ES-I3 (cell line): ENCODE results near the gene EPHB2.

Experiments
- H3K36me3 ChIP-seq: 2 replicates; pipeline ENCODE4 v1.6.1; 2013; ENCODE audit warnings: mild to moderate bottlenecking, low read length, control low read depth, moderate library complexity; ENCODE audit not compliant: insufficient read depth
- H3K4me1 ChIP-seq: 2 replicates; pipeline ENCODE4 v1.6.1; 2013; ENCODE audit warnings: mild to moderate bottlenecking, control low read depth, low read length; ENCODE audit not compliant: insufficient read depth
- H3K9ac ChIP-seq: 2 replicates; pipeline ENCODE4 v1.6.1; 2013; ENCODE audit warnings: low read depth, mild to moderate bottlenecking, low read length, moderate library complexity
- H3K9me3 ChIP-seq: 2 replicates; pipeline ENCODE4 v1.6.1; 2013; ENCODE audit warnings: mild to moderate bottlenecking, low read length, moderate library complexity; ENCODE audit not compliant: control insufficient read depth, insufficient read depth

The EPHB2 gene

GRCh38 chr1:22722901-22723550 lies 12.4 kb downstream of the EPHB2 start:
- Histone ChIP-seq H3K9me3 (no peaks in the 10 kb centered on the region), H3K9ac (no peak overlapping the region), H3K4me1 (no peaks in the 10 kb centered on the region), H3K36me3 (no peaks in the 10 kb centered on the region)

GRCh38 chr1:22727873-22728272 lies 17.2 kb downstream of the EPHB2 start:
- Histone ChIP-seq H3K9ac (no peak overlapping the region), H3K36me3 (no peaks in the 10 kb centered on the region), H3K4me1 (peaks cover 8% of the 10 kb centered on the region), H3K9me3 (no peaks in the 10 kb centered on the region)

GRCh38 chr1:22728751-22729399 lies 18.2 kb downstream of the EPHB2 start:
- H3K36me3 ChIP-seq, result no peaks in the 10 kb centered on the region
- no peaks in the 10 kb centered on the region for H3K9me3 ChIP-seq
- no peak overlapping the region for H3K9ac ChIP-seq
- H3K4me1 ChIP-seq, result peaks cover 8% of the 10 kb centered on the region

- H3K4me1 ChIP-seq, result peaks cover 8% of the 10 kb centered on the region
- H3K9me3 ChIP-seq, result no peaks in the 10 kb centered on the region
- H3K36me3 ChIP-seq, result no peaks in the 10 kb centered on the region
- no peak overlapping the region for H3K9ac ChIP-seq
Measured at GRCh38 chr1:22729400-22729773, 18.7 kb downstream of the EPHB2 start.

- H3K9me3 ChIP-seq, result no peaks in the 10 kb centered on the region
- H3K36me3 ChIP-seq, result no peaks in the 10 kb centered on the region
- H3K4me1 ChIP-seq, result peaks cover 8% of the 10 kb centered on the region
- no peak overlapping the region for H3K9ac ChIP-seq
Measured at GRCh38 chr1:22729912-22730311, 19.3 kb downstream of the EPHB2 start.

GRCh38 chr1:22731924-22732720 lies 21.5 kb downstream of the EPHB2 start:
- Histone ChIP-seq H3K36me3 (no peaks in the 10 kb centered on the region), H3K9ac (no peak overlapping the region), H3K9me3 (no peaks in the 10 kb centered on the region), H3K4me1 (peaks cover 16% of the 10 kb centered on the region)

GRCh38 chr1:22733643-22734042 lies 23.0 kb downstream of the EPHB2 start:
- H3K36me3 ChIP-seq, result no peaks in the 10 kb centered on the region
- H3K4me1 ChIP-seq, result peaks cover 17% of the 10 kb centered on the region
- H3K9me3 ChIP-seq, result no peaks in the 10 kb centered on the region
- H3K9ac ChIP-seq, result no peak overlapping the region

GRCh38 chr1:22736501-22737080 lies 26.0 kb downstream of the EPHB2 start:
- Histone ChIP-seq H3K9ac (no peak overlapping the region), H3K36me3 (no peaks in the 10 kb centered on the region), H3K9me3 (no peaks in the 10 kb centered on the region), H3K4me1 (peaks cover 9% of the 10 kb centered on the region; the same call in 1 of the 2 replicates)

GRCh38 chr1:22737374-22738068 lies 26.9 kb downstream of the EPHB2 start:
- peaks cover 9% of the 10 kb centered on the region; the same call in 1 of the 2 replicates for H3K4me1 ChIP-seq
- no peak overlapping the region for H3K9ac ChIP-seq
- no peaks in the 10 kb centered on the region for H3K9me3 ChIP-seq
- no peaks in the 10 kb centered on the region for H3K36me3 ChIP-seq

GRCh38 chr1:22738069-22738435 lies 27.4 kb downstream of the EPHB2 start:
- H3K36me3 ChIP-seq, result no peaks in the 10 kb centered on the region
- H3K9me3 ChIP-seq, result no peaks in the 10 kb centered on the region
- H3K4me1 ChIP-seq, result peaks cover 9% of the 10 kb centered on the region; the same call in 1 of the 2 replicates
- H3K9ac ChIP-seq, result no peak overlapping the region

- H3K36me3 ChIP-seq, result no peaks in the 10 kb centered on the region
- no peak overlapping the region for H3K9ac ChIP-seq
- no peaks in the 10 kb centered on the region for H3K9me3 ChIP-seq
- peaks cover 9% of the 10 kb centered on the region; the same call in 1 of the 2 replicates for H3K4me1 ChIP-seq
Measured at GRCh38 chr1:22738522-22738921, 27.9 kb downstream of the EPHB2 start.

GRCh38 chr1:22739648-22740385 lies 29.2 kb downstream of the EPHB2 start:
- Histone ChIP-seq H3K9ac (no peak overlapping the region), H3K36me3 (no peaks in the 10 kb centered on the region), H3K4me1 (peaks cover 9% of the 10 kb centered on the region; the same call in 1 of the 2 replicates), H3K9me3 (no peaks in the 10 kb centered on the region)

GRCh38 chr1:22741118-22741517 lies 30.5 kb downstream of the EPHB2 start:
- Histone ChIP-seq H3K9me3 (no peaks in the 10 kb centered on the region), H3K9ac (no peak overlapping the region), H3K4me1 (peaks cover 9% of the 10 kb centered on the region; the same call in 1 of the 2 replicates), H3K36me3 (no peaks in the 10 kb centered on the region)
